MM.1S (cell line): Measurements from ENCODE around the gene NPPC.

Experiments used
- DNase-seq: peaks from one replicate; pipeline ENCODE4 v3.0.0-alpha.2; 2015
- H2AFZ ChIP-seq: fragments of 300-600 bp; sonication (generic); 2 replicates; pipeline ENCODE4 v1.6.0; 2016; ENCODE audit warnings: antibody characterized with exemption, low read length
- H3F3A ChIP-seq: fragments of 300-600 bp; sonication (generic); 2 replicates; pipeline ENCODE4 v1.6.1; 2016; ENCODE audit warnings: mild to moderate bottlenecking, antibody characterized with exemption, low read length, moderate library complexity, mixed read lengths; ENCODE audit not compliant: insufficient read depth
- H3K27ac ChIP-seq: fragments of 300-600 bp; sonication (generic); 2 replicates; pipeline ENCODE4 v1.5.1; 2016; ENCODE audit warnings: mild to moderate bottlenecking, low read length
- H3K27me3 ChIP-seq: fragments of 300-600 bp; sonication (generic); replicated peaks from 2 replicates; pipeline ENCODE4 v1.6.0; 2016; ENCODE audit warnings: low read length; ENCODE audit not compliant: insufficient read depth
- H3K36me3 ChIP-seq: fragments of 300-600 bp; sonication (generic); replicated peaks from 2 replicates; pipeline ENCODE4 v1.6.1; 2016; ENCODE audit warnings: mild to moderate bottlenecking, low read length, mixed read lengths; ENCODE audit not compliant: insufficient read depth
- H3K4me1 ChIP-seq: fragments of 300-600 bp; sonication (generic); 2 replicates; pipeline ENCODE4 v1.6.1; 2016; ENCODE audit warnings: low read length, mixed read lengths
- H3K4me2 ChIP-seq: fragments of 300-600 bp; sonication (generic); 2 replicates; pipeline ENCODE4 v1.6.0; 2016; ENCODE audit warnings: low read depth, low read length
- H3K4me3 ChIP-seq: fragments of 300-600 bp; sonication (generic); 2 replicates; pipeline ENCODE4 v1.5.1; 2016; ENCODE audit warnings: low read length, mixed read lengths
- H3K79me2 ChIP-seq: fragments of 300-600 bp; sonication (generic); 2 replicates; pipeline ENCODE4 v1.6.1; 2016; ENCODE audit warnings: mixed run types, low read length, mixed read lengths
- H3K9ac ChIP-seq: fragments of 300-600 bp; sonication (generic); 2 replicates; pipeline ENCODE4 v1.6.1; 2016; ENCODE audit warnings: low read length, mixed read lengths
- H3K9me2 ChIP-seq: fragments of 300-600 bp; sonication (generic); replicated peaks from 2 replicates; pipeline ENCODE4 v1.6.1; 2016; ENCODE audit warnings: mild to moderate bottlenecking, low read length, mixed read lengths; ENCODE audit not compliant: insufficient read depth
- H3K9me3 ChIP-seq: fragments of 300-600 bp; sonication (generic); replicated peaks from 2 replicates; pipeline ENCODE4 v1.6.1; 2016; ENCODE audit warnings: mild to moderate bottlenecking, low read length, mixed read lengths; ENCODE audit not compliant: insufficient read depth
- H4K20me1 ChIP-seq: fragments of 300-600 bp; sonication (generic); 2 replicates; pipeline ENCODE4 v1.6.1; 2016; ENCODE audit warnings: mild to moderate bottlenecking, low read length, moderate library complexity, mixed read lengths; ENCODE audit not compliant: insufficient read depth
- EZH2 ChIP-seq: fragments of 300-600 bp; sonication (generic); optimal IDR thresholded peaks from 2 replicates; pipeline ENCODE3; 2017; ENCODE audit warnings: low read depth, mild to moderate bottlenecking, antibody characterized with exemption, low read length, mixed read lengths
- EZH2phosphoT487 ChIP-seq: fragments of 300-600 bp; sonication (generic); IDR thresholded peaks from 2 replicates; pipeline ENCODE4 v1.6.1; 2018; ENCODE audit warnings: antibody characterized with exemption, low read length
- TF ChIP-seq, protein P1 (sequence below): fragments of 300-600 bp; sonication (generic); IDR thresholded peaks from 2 replicates; pipeline ENCODE4 v1.5.1; 2016; ENCODE audit warnings: antibody characterized with exemption, low read length, mixed read lengths

Gene NPPC

DNA sequence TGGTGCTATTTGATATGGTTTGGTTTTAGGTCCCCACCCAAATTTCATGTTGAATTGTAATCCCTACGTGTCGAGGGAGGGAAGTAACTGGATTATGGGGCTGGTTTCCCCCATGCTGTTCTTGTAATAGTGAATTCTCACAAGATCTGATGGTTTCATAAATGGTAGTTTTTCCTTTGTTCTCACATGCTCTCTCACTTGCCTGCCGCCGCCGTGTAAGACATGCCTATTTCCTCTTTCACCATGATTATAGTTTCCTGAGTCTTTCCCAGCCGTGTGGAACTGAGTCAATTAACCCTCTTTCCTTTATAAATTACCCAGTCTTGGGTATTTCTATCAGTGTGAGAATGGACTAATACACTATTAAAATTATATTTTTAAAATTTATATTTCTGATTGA is 42.6 kb upstream of the NPPC start:
- DNase-seq, result no peak
- Histone ChIP-seq H3K27me3 (no peaks in the 10 kb centered on the region), H3F3A (no peaks in the 10 kb centered on the region), H3K4me3 (no peak overlapping the region), H2AFZ (no peak overlapping the region), H3K4me1 (no peaks in the 10 kb centered on the region), H3K36me3 (no peaks in the 10 kb centered on the region), H3K9ac (no peak overlapping the region), H3K79me2 (peaks cover 64% of the 10 kb centered on the region), H3K9me2 (no peaks in the 10 kb centered on the region), H3K27ac (no peak overlapping the region), H3K9me3 (no peaks in the 10 kb centered on the region), H4K20me1 (no peaks in the 10 kb centered on the region), H3K4me2 (no peak overlapping the region)
- TF ChIP-seq EZH2phosphoT487, result no peak
- TF ChIP-seq, protein P1, sequence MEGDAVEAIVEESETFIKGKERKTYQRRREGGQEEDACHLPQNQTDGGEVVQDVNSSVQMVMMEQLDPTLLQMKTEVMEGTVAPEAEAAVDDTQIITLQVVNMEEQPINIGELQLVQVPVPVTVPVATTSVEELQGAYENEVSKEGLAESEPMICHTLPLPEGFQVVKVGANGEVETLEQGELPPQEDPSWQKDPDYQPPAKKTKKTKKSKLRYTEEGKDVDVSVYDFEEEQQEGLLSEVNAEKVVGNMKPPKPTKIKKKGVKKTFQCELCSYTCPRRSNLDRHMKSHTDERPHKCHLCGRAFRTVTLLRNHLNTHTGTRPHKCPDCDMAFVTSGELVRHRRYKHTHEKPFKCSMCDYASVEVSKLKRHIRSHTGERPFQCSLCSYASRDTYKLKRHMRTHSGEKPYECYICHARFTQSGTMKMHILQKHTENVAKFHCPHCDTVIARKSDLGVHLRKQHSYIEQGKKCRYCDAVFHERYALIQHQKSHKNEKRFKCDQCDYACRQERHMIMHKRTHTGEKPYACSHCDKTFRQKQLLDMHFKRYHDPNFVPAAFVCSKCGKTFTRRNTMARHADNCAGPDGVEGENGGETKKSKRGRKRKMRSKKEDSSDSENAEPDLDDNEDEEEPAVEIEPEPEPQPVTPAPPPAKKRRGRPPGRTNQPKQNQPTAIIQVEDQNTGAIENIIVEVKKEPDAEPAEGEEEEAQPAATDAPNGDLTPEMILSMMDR, result no peak
- no peak for TF ChIP-seq EZH2

DNA sequence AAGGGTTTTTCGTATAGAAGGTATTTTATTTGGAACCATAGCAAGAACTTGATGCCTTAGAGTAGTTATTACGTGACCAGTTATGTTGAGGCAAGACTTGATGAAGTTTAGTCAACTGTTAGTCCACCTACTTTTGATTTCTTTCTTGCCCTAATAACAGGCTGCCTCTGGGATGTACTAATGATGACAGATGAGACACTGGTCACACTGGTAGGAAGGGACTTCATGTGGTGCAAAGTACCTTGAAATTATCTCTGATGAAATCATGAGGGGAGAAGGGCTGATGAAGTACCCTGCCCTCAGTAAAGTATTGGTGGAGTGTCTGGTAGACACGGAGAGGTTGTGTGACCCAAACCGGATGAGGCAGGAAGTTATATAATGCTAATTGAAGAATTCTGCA is 40.7 kb upstream of the NPPC start:
- Histone ChIP-seq H3K4me2 (no peak overlapping the region), H3K9me3 (no peaks in the 10 kb centered on the region), H3K79me2 (peaks cover 82% of the 10 kb centered on the region), H3K27ac (no peak overlapping the region), H3K9me2 (no peaks in the 10 kb centered on the region), H3K36me3 (no peaks in the 10 kb centered on the region), H2AFZ (no peak overlapping the region), H3K4me1 (no peaks in the 10 kb centered on the region), H4K20me1 (no peaks in the 10 kb centered on the region), H3K9ac (no peak overlapping the region), H3K4me3 (no peak overlapping the region), H3K27me3 (no peaks in the 10 kb centered on the region), H3F3A (no peaks in the 10 kb centered on the region)
- no peak for DNase-seq
- TF ChIP-seq, protein P1, result no peak
- TF ChIP-seq EZH2phosphoT487 (no peak), EZH2 (no peak)

DNA sequence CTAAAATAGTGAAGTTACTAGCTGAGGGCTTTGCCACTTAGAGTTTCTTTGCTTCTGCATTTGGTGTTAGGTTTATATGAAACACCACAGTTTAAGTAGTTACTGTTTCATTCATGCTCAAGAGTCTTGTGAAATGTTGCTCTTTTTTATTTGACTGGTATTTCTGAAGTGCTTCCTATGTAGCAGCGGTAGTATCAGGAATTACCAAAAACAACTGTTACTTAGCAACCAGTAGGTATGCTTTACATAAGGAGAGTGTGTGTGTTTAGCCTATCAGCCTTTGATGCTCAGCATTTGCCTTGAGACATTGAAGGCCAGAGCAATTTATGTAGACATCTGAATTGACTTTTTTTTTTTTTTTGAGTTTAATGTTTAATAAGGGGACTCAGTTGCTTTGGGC is 38.9 kb upstream of the NPPC start:
- Histone ChIP-seq H3K9ac (no peak overlapping the region), H3K79me2 (peaks cover 82% of the 10 kb centered on the region), H3K36me3 (no peaks in the 10 kb centered on the region), H3K4me3 (no peak overlapping the region), H3K9me3 (no peaks in the 10 kb centered on the region), H3K27me3 (no peaks in the 10 kb centered on the region), H2AFZ (no peak overlapping the region), H3K9me2 (no peaks in the 10 kb centered on the region), H4K20me1 (no peaks in the 10 kb centered on the region), H3K27ac (no peak overlapping the region), H3F3A (no peaks in the 10 kb centered on the region), H3K4me1 (peaks cover 3% of the 10 kb centered on the region), H3K4me2 (no peak overlapping the region)
- DNase-seq, result no peak
- TF ChIP-seq, protein P1, result no peak
- TF ChIP-seq EZH2 (no peak), EZH2phosphoT487 (no peak)
